Fibroblast of gingiva (primary cell): ENCODE data around the gene ALG1L2.
A peak's percentile ranks its signal among the peaks of the same experiment; 100 is the strongest.
"Not testable (repeated sequence)": the region's sequence is repeated elsewhere in the genome, so short reads cannot be mapped to it uniquely, and the experiment has no call there.

Experiments
- DNase-seq: peaks from one replicate; pipeline ENCODE4 v3.0.0-alpha.2; 2011; ENCODE audit warnings: low read depth

The ALG1L2 gene

GRCh38 chr3:130081351-130081881, at the start of gene ALG1L2:
Gene ALG1L2, plus strand, starts transcription at chr3:130081831. Its CDS starts 186 bp downstream, at chr3:130082017.
- DNase-seq: no peak

GRCh38 chr3:130037126-130037815, 44.4 kb upstream of the ALG1L2 start:
- DNase-seq: not testable (repeated sequence)

DNA sequence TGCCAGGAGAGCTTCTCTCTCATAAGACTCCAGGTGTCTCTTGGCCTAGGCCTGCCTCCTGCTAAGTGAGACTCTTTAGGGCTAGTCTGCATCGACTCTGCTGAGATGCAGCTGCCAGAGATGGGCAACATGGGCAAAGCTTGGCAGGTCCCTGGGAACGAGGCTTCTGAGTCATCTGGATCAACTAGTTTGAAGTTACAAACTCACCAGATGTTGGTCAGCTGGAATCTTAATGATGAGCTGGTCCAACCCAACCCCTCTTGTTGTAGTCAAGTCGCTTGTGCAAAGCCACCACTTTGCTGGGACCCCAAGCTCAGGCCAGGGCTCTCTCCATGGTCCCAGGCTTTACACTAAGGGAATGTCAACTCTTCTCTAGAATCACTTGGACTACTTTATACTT, 38.9 kb upstream of the ALG1L2 start:
- DNase-seq: peak; percentile 21

DNA sequence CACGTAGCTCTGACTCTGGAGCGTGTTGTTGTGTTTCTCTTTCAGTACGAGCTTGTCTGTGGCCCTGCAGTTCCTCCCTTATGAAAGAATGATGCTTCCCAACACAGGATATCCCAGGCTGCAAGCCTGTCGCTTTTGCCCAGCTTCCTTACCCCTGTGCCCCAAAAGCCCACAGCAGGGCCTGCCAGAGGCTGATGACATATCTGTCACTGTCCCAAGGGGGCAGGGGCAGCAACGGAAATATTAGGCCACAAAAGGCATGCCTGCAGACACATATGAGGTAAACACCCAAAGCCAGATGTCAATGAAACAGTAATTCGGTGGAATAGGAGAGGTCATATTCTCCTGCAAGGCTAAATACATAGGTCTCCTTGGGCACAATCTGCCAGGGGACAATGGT, 38.0 kb upstream of the ALG1L2 start:
- not testable (repeated sequence) for DNase-seq

DNA sequence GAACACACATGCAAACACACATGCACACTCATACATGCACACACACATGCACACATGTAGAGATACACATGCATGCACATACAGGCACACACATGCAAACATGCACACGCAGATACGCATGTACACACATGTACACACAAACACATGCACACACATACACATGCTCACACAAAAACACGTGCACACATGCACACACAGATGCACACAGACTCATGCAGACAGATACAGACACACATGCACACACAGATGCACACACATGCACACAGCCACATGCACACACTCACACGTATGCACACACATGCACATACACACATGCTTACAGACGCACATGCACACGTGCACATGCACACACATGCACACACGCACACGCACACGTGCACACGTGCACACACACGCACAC, 37.3 kb upstream of the ALG1L2 start:
- no peak for DNase-seq

GRCh38 chr3:130048726-130049125, 32.9 kb upstream of the ALG1L2 start:
- no peak for DNase-seq

GRCh38 chr3:130052366-130052765, 29.3 kb upstream of the ALG1L2 start:
- not testable (repeated sequence) for DNase-seq

GRCh38 chr3:130052965-130053364, 28.7 kb upstream of the ALG1L2 start:
- not testable (repeated sequence) for DNase-seq

GRCh38 chr3:130057536-130058266, 23.9 kb upstream of the ALG1L2 start:
- DNase-seq: not testable (repeated sequence)

DNA sequence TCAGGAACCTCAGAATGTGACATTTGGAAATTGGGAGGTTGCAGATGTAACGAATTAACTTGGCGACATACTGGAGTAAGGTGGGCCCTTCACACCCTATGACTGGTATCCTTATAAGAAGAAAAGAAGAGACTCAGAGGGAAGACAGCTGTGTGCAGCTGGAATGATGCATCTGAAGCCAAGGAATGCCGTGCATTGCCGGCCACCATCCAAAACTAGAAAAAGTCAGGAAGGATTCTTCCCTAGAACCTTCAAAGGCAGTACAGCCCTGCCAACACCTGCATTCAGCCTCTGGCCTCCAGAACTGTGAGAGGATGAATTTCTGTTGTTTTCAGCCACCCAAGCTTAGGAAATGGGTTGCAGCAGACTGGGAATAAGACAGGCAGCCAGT, 23.4 kb upstream of the ALG1L2 start:
- not testable (repeated sequence) for DNase-seq

DNA sequence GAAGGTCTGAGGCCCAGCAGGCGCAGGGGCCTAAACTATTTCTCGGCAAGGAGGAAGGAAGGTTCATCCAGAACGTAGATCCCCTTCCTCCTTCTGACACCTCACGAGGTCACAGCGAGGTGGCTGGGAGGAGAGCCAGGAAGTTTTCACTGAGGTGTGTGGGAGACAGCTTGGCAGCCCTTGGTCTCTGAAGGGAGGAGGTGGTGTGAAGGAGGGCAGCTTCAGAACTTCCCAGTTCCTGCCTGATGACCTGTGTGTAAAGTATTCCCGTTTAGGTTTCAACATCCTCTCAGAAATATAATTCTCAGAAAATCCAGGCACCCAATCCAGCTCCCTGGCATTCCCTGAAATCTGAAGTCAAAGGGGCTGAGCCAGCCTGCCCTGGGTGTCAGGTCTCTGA, 22.9 kb upstream of the ALG1L2 start:
- not testable (repeated sequence) for DNase-seq

DNA sequence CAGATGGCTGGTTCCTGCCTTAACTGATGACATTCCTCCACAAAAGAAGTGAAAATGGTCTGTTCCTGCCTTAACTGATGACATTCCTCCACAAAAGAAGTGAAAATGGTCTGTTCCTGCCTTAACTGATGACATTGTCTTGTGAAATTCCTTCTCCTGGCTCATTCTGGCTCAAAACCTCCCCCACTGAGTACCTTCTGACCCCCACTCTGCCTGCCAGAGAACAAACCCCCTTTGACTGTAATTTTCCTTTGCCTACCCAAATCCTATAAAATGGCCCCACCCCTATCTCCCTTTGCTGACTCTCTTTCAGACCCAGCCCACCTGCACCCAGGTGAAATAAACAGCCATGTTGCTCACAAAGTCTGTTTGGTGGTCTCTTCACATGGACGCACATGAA, 22.5 kb upstream of the ALG1L2 start:
- DNase-seq: not testable (repeated sequence)

DNA sequence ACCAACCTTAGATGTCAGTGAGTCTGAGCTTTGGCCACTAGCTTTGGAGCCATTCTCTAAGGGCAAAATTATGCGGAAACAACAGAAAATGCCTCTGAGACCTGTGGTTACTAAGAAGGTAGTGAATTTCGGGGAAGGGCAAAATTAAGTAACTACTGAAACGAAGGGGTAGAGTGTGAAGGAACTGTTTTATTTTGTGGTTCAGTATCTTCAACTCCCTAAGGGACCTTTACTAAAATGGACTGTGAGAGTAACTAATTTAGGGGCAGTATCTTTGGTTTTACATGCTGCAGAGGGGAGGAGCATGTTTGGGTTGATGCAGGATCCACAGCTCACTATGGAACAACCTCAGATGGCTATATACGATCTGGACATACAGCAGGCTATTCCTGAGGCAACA, 8.0 kb upstream of the ALG1L2 start:
- DNase-seq: no peak

DNA sequence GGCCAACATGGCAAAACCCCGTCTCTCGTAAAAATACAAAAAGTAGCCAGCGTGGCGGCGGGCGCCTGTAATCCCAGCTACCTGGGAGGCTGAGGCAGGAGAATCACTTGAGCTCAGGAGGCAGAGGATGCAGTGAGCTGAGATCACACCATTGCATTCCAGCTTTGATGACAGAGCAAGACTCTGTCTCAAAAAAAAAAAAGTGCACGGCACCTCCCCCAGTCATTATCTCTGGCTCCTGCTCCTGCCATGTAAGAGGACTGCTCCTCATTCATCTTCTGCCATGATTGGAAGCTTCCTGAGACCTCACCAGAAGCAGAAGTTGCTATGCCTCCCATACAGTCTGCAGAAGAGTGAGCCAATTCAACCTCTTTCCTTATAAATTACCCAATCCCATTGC, 4.0 kb upstream of the ALG1L2 start:
- DNase-seq: no peak

- not testable (repeated sequence) for DNase-seq
Observed at GRCh38 chr3:130083363-130084090, 1.9 kb downstream of the ALG1L2 start.

- DNase-seq: no peak
Observed at GRCh38 chr3:130084436-130084980, 2.9 kb downstream of the ALG1L2 start.

DNA sequence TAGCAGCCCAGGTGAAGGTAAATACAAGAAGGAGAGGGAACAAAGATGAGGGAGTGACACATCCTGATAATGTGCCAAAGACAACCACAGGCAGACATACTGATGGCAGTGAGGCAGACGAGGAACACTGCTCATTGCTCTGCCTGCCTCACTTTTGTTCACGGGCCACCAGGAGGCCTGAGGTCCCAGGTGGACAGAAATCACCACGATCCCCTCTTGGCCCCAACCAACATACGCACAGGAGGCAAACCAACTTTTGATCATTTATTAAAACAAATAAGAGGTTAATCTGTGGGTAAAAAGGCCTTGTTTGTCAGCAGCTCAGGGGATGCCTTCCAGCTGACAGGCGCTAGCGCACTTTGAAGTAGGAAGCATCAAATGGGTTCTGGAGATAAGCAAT, 4.2 kb downstream of the ALG1L2 start:
- DNase-seq: no peak

GRCh38 chr3:130086628-130087027, 5.0 kb downstream of the ALG1L2 start:
- DNase-seq: not testable (repeated sequence)

DNA sequence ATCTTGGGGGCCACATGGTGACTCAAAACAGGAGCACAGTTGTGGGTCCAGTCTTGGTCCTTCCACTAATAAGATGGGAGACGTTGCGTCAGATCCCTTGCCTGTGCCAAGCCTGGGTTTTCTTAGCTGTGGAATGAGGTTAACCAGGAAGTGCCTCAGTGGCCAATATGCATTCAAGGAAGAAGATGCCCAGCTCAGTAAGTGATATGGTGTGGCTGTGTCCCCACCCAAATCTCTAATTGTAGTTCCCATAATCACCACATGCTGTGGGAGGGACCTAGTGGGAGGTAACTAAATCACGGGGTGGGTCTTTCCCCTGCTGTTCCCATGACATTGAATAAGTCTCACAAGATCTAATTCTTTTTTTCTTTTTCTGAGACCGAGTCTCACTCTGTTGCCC, 6.4 kb downstream of the ALG1L2 start:
- DNase-seq: no peak

GRCh38 chr3:130090681-130091080, 9.1 kb downstream of the ALG1L2 start:
- DNase-seq: not testable (repeated sequence)

DNA sequence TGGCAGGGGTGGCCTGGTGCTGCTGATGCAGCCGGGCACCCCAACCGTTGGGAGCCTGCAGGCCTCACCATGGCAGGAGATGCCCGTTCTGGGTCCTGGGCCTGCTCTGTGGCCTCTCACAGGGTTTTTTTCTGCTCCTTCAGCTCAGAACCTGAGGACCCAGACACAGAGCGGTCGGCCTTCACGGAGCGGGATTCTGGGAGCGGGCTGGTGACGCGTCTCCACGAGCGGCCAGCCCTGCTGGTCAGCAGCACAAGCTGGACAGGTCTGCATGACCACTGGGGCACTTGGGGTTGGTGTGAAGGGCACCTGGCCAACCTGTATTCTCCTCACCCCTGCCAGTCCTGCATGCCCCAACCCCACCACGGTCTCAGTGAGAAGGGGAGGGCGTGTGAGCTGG, 10.3 kb downstream of the ALG1L2 start:
- no peak for DNase-seq

DNA sequence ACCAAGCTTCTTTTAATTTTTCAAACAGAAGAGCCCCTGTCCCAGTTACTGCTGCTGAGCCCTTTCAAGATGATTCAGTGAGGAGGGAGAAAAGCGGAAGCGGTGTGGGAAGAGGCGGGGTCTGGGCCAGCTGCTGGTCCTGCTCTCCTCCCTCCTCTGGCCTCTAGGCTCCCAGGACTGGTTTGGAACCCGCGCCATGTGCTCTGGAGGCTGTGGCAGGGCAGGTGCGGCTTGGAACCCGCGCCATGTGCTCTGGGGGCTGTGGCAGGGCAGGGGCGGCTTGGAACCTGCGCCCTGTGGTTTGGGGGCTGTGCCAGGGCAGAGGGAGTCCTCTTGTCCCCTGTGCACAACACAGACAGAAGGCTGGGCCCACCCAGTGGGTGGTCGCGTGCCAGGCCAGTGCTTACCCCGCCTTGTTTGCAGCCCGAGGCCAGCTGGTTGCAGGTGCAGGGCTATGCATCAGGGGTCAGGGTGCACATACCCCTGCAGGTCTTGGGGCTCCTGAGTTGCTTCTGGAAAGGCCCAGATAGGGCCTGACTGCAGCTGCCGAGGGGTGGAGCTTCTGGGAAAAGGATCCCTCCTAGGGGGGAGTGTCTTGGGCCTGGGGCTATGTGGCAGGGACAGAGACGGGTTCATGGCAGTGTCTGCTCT, 12.2 kb downstream of the ALG1L2 start:
- no peak for DNase-seq
